Right lobe of liver (tissue), 4 donors: ENCODE measurements around the gene COPB1.

Experiments used
- CTCF ChIP-seq, 4 donors: fragments of 200-600 bp in 3 of 4; fragments of 450-650 bp in 1 of 4; IDR thresholded peaks; one replicate each; pipeline versions ENCODE4 v1.5.1 to v1.8.0; 2016 to 2022; ENCODE audit warnings: antibody characterized with exemption in 4 of 4, mild to moderate bottlenecking in 2 of 4
- POLR2A ChIP-seq: fragments of 450-650 bp; IDR thresholded peaks from one replicate; pipeline ENCODE4 v1.6.1; 2017; ENCODE audit warnings: antibody characterized with exemption, mild to moderate bottlenecking
- donor health status: DM: no; HTN: no; CAD: no.
- donor health status: DM: no; HTN: no; CAD: no.
- donor health status: DM: no; HTN: yes; CAD: no.

GRCh38 chr11:14529321-14529720, 29.7 kb upstream of the COPB1 start:
- TF ChIP-seq CTCF (IDR thresholded peaks at IDR 0.05) (no peak), POLR2A (no peak)
